ENCODE data around the gene SASS6.

Gene SASS6

DNA sequence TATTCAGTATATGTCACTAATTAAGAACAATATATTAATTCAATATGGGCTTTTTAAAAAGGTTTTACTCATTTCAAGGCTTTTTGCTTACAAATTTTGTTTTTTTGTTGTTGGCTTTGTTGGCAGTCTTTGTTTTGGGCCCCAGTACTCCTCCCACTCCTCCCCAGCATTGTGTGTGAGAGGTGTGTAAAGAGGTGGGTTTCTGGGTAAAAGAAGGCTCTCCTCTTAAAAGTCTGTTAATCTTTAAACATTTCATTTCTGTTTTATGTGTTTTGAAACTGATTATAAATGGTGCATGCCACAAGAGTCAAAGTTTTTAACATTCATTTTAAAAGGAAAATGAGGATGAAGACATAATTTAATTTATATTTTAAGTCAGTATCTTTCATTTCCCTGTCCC lies 79.6 kb downstream of the SASS6 start:
- no peak for DNase-seq (ENCODE audit: low read depth in 1 of 2, low spot score in 1 of 2)
- Histone ChIP-seq H3K27me3 (ENCODE audit: insufficient read depth, poor library complexity, severe bottlenecking) (no peaks in the 10 kb centered on the region), H3K27ac (replicated peaks) (no peak overlapping the region), H3K4me3 (replicated peaks; ENCODE audit: insufficient read depth, low read length) (no peak overlapping the region)
- TF ChIP-seq, protein P1, sequence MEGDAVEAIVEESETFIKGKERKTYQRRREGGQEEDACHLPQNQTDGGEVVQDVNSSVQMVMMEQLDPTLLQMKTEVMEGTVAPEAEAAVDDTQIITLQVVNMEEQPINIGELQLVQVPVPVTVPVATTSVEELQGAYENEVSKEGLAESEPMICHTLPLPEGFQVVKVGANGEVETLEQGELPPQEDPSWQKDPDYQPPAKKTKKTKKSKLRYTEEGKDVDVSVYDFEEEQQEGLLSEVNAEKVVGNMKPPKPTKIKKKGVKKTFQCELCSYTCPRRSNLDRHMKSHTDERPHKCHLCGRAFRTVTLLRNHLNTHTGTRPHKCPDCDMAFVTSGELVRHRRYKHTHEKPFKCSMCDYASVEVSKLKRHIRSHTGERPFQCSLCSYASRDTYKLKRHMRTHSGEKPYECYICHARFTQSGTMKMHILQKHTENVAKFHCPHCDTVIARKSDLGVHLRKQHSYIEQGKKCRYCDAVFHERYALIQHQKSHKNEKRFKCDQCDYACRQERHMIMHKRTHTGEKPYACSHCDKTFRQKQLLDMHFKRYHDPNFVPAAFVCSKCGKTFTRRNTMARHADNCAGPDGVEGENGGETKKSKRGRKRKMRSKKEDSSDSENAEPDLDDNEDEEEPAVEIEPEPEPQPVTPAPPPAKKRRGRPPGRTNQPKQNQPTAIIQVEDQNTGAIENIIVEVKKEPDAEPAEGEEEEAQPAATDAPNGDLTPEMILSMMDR (IDR thresholded peaks at IDR 0.05; ENCODE audit: insufficient read depth, low read length), result no peak
- TF ChIP-seq, protein P2, sequence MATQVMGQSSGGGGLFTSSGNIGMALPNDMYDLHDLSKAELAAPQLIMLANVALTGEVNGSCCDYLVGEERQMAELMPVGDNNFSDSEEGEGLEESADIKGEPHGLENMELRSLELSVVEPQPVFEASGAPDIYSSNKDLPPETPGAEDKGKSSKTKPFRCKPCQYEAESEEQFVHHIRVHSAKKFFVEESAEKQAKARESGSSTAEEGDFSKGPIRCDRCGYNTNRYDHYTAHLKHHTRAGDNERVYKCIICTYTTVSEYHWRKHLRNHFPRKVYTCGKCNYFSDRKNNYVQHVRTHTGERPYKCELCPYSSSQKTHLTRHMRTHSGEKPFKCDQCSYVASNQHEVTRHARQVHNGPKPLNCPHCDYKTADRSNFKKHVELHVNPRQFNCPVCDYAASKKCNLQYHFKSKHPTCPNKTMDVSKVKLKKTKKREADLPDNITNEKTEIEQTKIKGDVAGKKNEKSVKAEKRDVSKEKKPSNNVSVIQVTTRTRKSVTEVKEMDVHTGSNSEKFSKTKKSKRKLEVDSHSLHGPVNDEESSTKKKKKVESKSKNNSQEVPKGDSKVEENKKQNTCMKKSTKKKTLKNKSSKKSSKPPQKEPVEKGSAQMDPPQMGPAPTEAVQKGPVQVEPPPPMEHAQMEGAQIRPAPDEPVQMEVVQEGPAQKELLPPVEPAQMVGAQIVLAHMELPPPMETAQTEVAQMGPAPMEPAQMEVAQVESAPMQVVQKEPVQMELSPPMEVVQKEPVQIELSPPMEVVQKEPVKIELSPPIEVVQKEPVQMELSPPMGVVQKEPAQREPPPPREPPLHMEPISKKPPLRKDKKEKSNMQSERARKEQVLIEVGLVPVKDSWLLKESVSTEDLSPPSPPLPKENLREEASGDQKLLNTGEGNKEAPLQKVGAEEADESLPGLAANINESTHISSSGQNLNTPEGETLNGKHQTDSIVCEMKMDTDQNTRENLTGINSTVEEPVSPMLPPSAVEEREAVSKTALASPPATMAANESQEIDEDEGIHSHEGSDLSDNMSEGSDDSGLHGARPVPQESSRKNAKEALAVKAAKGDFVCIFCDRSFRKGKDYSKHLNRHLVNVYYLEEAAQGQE (IDR thresholded peaks at IDR 0.05; ENCODE audit: insufficient replicate concordance, low read depth), result no peak
- TF ChIP-seq POLR2AphosphoS5 (IDR thresholded peaks at IDR 0.05; ENCODE audit: low read depth) (no peak), GABPA (IDR thresholded peaks at IDR 0.05; ENCODE audit: low read depth) (no peak), SPI1 (IDR thresholded peaks at IDR 0.05; ENCODE audit: borderline replicate concordance, low read depth) (no peak)

DNA sequence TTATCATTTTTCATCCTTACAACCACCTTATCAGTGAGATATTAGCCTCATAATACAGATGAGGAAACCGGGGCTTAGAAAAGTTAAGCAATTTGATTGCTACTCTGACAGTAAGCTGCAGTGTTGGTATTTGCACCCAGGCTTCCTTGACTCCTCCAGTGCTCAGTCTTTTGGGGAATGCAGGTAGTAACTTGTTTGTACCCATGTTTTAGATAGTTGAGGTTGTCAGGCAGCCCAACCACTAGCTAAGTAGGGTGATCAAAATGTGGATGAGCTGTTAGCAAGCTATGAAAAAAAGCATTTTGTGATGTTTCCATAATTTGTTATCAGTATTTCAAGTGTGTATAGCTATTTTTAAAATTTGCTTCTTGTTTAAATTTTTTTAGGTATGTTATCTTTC lies 80.8 kb downstream of the SASS6 start:
- Histone ChIP-seq H3K27ac (replicated peaks) (peak overlapping the region; percentile 17; the same call in 1 of the 2 replicates), H3K4me3 (replicated peaks; ENCODE audit: insufficient read depth, low read length) (no peak overlapping the region), H3K27me3 (ENCODE audit: insufficient read depth, poor library complexity, severe bottlenecking) (no peaks in the 10 kb centered on the region)
- TF ChIP-seq, protein P2 (IDR thresholded peaks at IDR 0.05; ENCODE audit: insufficient replicate concordance, low read depth), result no peak
- TF ChIP-seq SPI1 (IDR thresholded peaks at IDR 0.05; ENCODE audit: borderline replicate concordance, low read depth) (no peak), GABPA (IDR thresholded peaks at IDR 0.05; ENCODE audit: low read depth) (no peak), POLR2AphosphoS5 (IDR thresholded peaks at IDR 0.05; ENCODE audit: low read depth) (no peak)
- TF ChIP-seq, protein P1 (IDR thresholded peaks at IDR 0.05; ENCODE audit: insufficient read depth, low read length), result no peak
- DNase-seq (ENCODE audit: low read depth in 1 of 2, low spot score in 1 of 2), result no peak

DNA sequence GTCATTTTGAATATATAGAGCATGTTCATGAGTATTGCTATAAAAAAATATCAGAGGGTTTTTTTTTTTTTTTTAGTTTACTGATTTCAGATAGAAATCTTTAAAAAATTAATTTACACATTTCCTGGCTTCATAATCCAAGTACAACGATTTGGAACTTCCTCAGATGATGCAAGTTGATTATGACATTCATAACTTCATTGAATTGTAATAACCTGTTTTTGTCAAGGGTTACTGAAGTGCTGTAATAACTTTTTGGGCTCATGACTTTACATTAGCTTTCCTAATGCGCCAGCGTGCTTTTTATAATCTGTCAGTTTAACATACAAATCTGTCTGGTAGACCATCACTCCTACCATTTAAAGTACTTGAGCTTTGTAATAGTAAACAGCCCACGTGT lies 81.3 kb downstream of the SASS6 start:
- TF ChIP-seq SPI1 (IDR thresholded peaks at IDR 0.05; ENCODE audit: borderline replicate concordance, low read depth), result no peak
- TF ChIP-seq, protein P2 (IDR thresholded peaks at IDR 0.05; ENCODE audit: insufficient replicate concordance, low read depth), result no peak
- no peak for TF ChIP-seq GABPA (IDR thresholded peaks at IDR 0.05; ENCODE audit: low read depth)
- TF ChIP-seq, protein P1 (IDR thresholded peaks at IDR 0.05; ENCODE audit: insufficient read depth, low read length), result no peak
- no peak for TF ChIP-seq POLR2AphosphoS5 (IDR thresholded peaks at IDR 0.05; ENCODE audit: low read depth)

More for the DNA sequence above, 81.3 kb downstream of the SASS6 start:
- Histone ChIP-seq H3K27me3 (ENCODE audit: insufficient read depth, poor library complexity, severe bottlenecking) (no peaks in the 10 kb centered on the region), H3K27ac (replicated peaks) (peak overlapping the region; percentile 17; the same call in 1 of the 2 replicates), H3K4me3 (replicated peaks; ENCODE audit: insufficient read depth, low read length) (no peak overlapping the region)
- DNase-seq (ENCODE audit: low read depth in 1 of 2, low spot score in 1 of 2), result peak in 1 of 2 experiments; percentile 45

Measured in HL-60 (cell line).